ENCODE measurements around the gene PLCG1.

PLCG1 gene

DNA sequence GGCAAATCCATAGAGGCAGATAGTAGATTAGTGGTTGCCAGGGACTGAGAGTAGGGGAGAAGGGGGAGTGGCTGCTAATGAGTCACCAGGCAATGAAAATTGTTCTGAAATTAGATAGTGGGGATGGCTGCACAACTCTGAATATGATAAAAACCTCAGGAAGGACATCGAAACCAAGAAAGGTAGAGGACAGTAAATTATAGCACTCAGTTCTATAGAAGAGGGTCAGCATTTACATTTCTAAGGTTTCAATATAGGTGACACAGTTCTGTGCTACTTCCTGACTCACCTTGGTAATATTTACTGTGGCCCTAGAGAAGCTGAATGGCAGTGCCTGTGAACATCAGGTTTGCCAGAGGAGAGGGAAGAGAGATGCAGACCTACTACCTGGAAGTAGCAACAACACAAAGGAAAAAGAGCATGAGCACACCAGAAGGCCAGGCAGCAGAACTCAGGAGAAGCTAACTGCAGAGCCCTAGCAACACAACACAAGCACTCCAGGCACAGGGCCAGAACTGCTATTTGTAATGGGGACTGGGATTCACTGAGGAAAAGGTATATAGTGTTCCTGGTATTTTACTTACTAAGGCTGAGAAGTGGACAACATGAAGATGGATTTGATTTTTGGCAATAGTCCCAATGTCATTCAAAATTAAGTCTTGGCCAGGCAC is 75.9 kb downstream of the PLCG1 start:
- DNase-seq (ENCODE audit: low spot score), result no peak

- DNase-seq (ENCODE audit: low spot score), result no peak
These were observed 76.9 kb downstream of the PLCG1 start for GRCh38 chr20:41214202-41214601.

- no peak for DNase-seq (ENCODE audit: low spot score)
These were observed 77.3 kb downstream of the PLCG1 start for GRCh38 chr20:41214666-41215065.

- no peak for DNase-seq (ENCODE audit: low spot score)
These were observed 80.1 kb downstream of the PLCG1 start for GRCh38 chr20:41217422-41217821.

DNA sequence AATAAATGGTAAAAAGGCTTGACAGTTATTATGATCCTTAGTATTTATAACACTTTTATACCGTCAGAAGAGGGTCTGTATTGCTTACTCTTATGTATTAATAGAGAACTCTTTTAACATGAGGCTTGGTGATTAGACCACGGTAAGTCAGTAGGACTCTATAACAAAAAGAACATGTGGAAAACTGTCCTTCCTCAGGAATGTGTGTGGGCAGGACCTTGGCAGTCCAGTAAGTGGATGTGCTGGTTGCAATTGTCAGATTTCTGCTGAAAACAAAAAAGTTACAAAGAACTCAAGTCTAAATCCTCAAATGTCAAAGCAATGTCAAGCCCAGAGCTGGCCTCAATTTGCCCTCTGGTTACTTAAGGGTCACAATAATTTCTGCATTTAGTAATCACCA is 81.1 kb downstream of the PLCG1 start:
- DNase-seq (ENCODE audit: low spot score), result no peak

DNA sequence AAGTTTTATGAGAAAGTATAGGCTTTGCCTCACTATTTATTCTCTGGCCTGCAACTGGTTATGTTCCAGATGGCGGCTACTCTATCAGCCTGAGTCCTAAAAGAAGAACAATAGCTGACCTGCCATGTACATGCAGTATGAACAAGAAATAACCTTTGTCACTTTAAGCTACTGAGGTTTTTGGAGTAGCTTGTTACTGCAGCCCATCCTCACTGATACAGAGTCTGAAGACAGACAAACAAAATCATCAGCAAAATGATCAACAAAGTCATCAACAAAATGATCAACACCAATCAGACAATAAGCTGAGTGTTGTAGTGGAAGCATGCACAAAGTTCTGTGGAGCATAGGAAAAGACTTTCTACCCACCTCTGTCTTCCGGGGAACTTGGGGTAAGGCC is 82.5 kb downstream of the PLCG1 start:
- no peak for DNase-seq (ENCODE audit: low spot score)

DNA sequence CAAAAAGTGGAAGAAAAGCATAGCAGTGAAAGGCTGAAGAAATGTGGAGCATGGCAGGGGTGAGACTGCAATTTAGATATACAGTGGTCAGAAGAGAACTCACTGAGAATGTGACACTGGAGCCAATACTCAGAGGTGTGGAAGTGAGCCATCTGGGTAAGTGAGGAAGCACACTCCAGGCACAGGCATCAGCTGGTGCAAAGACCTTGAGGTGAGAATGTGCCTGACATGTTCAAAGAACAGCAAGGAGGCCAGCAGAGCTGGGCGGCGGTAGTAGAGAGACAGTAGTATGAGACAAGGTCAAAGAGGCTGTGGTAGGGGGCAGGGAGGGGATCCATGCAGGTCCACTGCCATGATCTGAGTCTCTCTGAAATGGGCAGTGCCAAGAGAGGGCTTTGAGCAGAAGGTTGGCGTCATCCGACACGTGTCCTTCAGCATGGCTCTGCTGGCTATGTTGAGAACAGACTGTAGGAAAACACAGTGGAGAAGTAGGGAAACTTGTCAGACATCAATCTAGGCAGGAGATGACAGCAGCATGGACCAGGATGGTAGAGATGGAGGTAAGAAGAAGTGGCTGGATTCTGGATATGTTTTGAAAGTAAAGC is 84.4 kb downstream of the PLCG1 start:
- no peak for DNase-seq (ENCODE audit: low spot score)

GRCh38 chr20:41222296-41222695 is 85.0 kb downstream of the PLCG1 start:
- no peak for DNase-seq (ENCODE audit: low spot score)

DNA sequence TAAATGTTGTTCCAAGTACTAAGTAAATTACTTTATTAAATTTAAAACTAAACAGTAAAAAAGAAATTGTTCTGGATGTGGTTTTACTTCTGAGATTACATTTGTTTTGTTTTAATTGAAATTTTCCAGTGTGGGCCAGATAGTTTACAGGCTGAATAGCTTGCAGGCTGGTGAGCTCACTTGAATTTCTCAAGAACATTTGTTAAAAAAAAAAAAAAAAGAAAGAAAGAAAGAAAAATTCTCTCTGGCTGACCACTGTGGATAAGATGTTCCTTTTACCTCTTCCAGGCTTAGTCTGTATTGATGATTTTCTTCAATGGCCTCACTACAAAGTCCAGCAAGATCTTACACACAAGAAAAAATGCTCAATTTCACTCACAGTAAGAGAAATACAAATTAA is 85.4 kb downstream of the PLCG1 start:
- no peak for DNase-seq (ENCODE audit: low spot score)

GRCh38 chr20:41223112-41223511 is 85.8 kb downstream of the PLCG1 start:
- no peak for DNase-seq (ENCODE audit: low spot score)

- no peak for DNase-seq (ENCODE audit: low spot score)
These were observed 86.9 kb downstream of the PLCG1 start for GRCh38 chr20:41224281-41224680.

DNA sequence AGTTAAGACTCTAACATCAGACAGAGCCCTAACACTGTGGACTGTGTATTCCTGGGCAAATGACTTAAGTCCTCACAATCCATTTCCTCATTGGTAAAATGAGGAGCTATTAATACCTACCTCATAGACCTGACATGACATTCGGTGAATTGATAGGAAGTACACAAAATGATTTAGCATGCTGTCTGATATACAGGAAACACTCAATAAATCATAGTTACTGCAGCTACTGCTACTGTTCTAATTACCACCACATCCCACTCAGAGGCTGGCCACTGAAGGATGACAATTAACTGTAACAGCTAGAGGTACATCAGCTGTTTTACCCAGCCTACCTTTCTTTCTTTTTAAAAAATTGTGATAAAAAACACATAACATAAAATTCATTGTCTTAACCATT is 87.7 kb downstream of the PLCG1 start:
- DNase-seq (ENCODE audit: low spot score), result no peak

DNA sequence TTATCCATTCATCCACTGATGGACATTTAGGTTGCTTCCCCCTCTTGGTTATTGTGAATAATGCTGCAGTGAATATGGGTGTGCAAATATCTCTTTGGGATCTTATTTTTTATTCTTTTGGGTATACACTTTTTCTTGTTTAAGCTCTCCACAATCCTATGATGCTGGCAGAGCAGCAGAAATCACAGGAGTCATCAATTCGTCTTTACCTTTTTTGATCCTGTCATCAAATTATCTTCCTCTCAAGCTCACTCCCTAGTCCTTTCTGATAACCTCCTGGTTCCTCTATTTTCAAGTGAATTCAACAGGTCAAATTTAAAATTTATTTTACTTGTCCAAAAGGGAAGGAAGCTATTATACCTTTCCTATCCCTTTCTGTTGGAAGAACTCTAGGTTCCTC is 89.1 kb downstream of the PLCG1 start:
- no peak for DNase-seq (ENCODE audit: low spot score)

All from CD4-positive, alpha-beta T cell treated with Interleukin-6 at 100 ng/mL for 8 hours (primary cell).